DND-41 (cell line): ENCODE measurements around the gene BEST2.

ENCODE experiments used
- CTCF ChIP-seq: IDR thresholded peaks from 2 replicates; pipeline ENCODE4 v1.5.1; 2012; ENCODE audit warnings: borderline replicate concordance, low read length, moderate library complexity, mild to moderate bottlenecking; ENCODE audit not compliant: poor library complexity, severe bottlenecking; ENCODE audit errors: extremely low read depth
- EZH2 ChIP-seq: IDR thresholded peaks from 3 replicates; pipeline ENCODE4 v1.6.1; 2012; ENCODE audit warnings: borderline replicate concordance, low read depth, mild to moderate bottlenecking, moderate library complexity, low read length, inconsistent platforms; ENCODE audit not compliant: severe bottlenecking

GRCh38 chr19:12737835-12738351, 13.7 kb upstream of the BEST2 start:
- TF ChIP-seq CTCF = no peak
- no peak for TF ChIP-seq EZH2
